BLaER1 treated with 17β-estradiol and CSF1 and Interleukin-3, amounts not matched to agents 10 nM and 100 nM (cell line): ENCODE measurements around the gene SULT1C4.

Source experiments
- H3K27ac ChIP-seq, 11 experiments: shearing (Covaris generic); formaldehyde crosslinking; 2 replicates each; pipeline ENCODE4 v1.8.1; 2022
- H3K27me3 ChIP-seq, 11 experiments: shearing (Covaris generic); formaldehyde crosslinking; 2 replicates each; pipeline ENCODE4 v1.8.1; 2022
- H3K36me3 ChIP-seq, 11 experiments: shearing (Covaris generic); formaldehyde crosslinking; 2 replicates each; pipeline ENCODE4 v1.8.1; 2022
- H3K4me1 ChIP-seq, 10 experiments: shearing (Covaris generic); formaldehyde crosslinking; 2 replicates each; pipeline ENCODE4 v1.8.1; 2022
- H3K4me2 ChIP-seq, 11 experiments: shearing (Covaris generic); formaldehyde crosslinking; 2 replicates each; pipeline ENCODE4 v1.8.1; 2022
- H3K4me3 ChIP-seq, 10 experiments: shearing (Covaris generic); formaldehyde crosslinking; 2 replicates each; pipeline ENCODE4 v1.8.1; 2022
- H3K9ac ChIP-seq, 11 experiments: shearing (Covaris generic); formaldehyde crosslinking; 2 replicates each; pipeline ENCODE4 v1.8.1; 2022
- H3K9me3 ChIP-seq, 11 experiments: shearing (Covaris generic); formaldehyde crosslinking; replicated peaks in 1 of 11; 2 replicates each; pipeline ENCODE4 v1.8.1; 2022
- H4K20me1 ChIP-seq, 11 experiments: shearing (Covaris generic); formaldehyde crosslinking; 2 replicates each; pipeline ENCODE4 v1.8.1; 2022
- Cebpa-rat ChIP-seq, 11 experiments: shearing (Covaris generic); IDR thresholded peaks; 2 replicates each; pipeline ENCODE4 v1.8.1; 2022

Gene SULT1C4

GRCh38 chr2:108365656-108366055, 12.1 kb upstream of the SULT1C4 start:
- no peak overlapping the region for H3K4me3 ChIP-seq
- H3K4me1 ChIP-seq = peaks cover 0 to 19% (median 0%) of the 10 kb centered on the region in 10 experiments; a peak in 5 of 20 replicates
- H3K27me3 ChIP-seq = no peaks in the 10 kb centered on the region
- no peak overlapping the region for H3K27ac ChIP-seq
- H3K4me2 ChIP-seq = no peak overlapping the region
- H3K9me3 ChIP-seq = peaks cover 0 to 24% (median 6%) of the 10 kb centered on the region in 11 experiments; a peak in 8 of 22 replicates
- H3K9ac ChIP-seq = no peak overlapping the region
- H4K20me1 ChIP-seq = no peaks in the 10 kb centered on the region
- TF ChIP-seq Cebpa-rat (IDR thresholded peaks at IDR 0.05) = no peak
- H3K36me3 ChIP-seq = 0 out of 22 replicates have a peak, but pooled peaks cover 0 to 3% (median 0%) of the 10 kb centered on the region in 11 experiments

GRCh38 chr2:108367014-108367413, 10.7 kb upstream of the SULT1C4 start:
- no peaks in the 10 kb centered on the region for H3K27me3 ChIP-seq
- H3K9me3 ChIP-seq = peaks cover 0 to 24% (median 6%) of the 10 kb centered on the region in 11 experiments; a peak in 8 of 22 replicates
- H3K4me3 ChIP-seq = no peak overlapping the region
- no peak overlapping the region for H3K27ac ChIP-seq
- peaks cover 0 to 19% (median 0%) of the 10 kb centered on the region in 10 experiments; a peak in 5 of 20 replicates for H3K4me1 ChIP-seq
- no peak overlapping the region for H3K4me2 ChIP-seq
- H3K36me3 ChIP-seq = 0 out of 22 replicates have a peak, but pooled peaks cover 0 to 3% (median 0%) of the 10 kb centered on the region in 11 experiments
- no peak overlapping the region for H3K9ac ChIP-seq
- H4K20me1 ChIP-seq = no peaks in the 10 kb centered on the region
- TF ChIP-seq Cebpa-rat (IDR thresholded peaks at IDR 0.05) = no peak

GRCh38 chr2:108367561-108368175, 10.1 kb upstream of the SULT1C4 start:
- no peak for TF ChIP-seq Cebpa-rat (IDR thresholded peaks at IDR 0.05)
- H3K4me3 ChIP-seq = no peak overlapping the region
- no peak overlapping the region for H3K27ac ChIP-seq
- H3K9me3 ChIP-seq = peaks cover 0 to 24% (median 6%) of the 10 kb centered on the region in 11 experiments; a peak in 8 of 22 replicates
- no peaks in the 10 kb centered on the region for H3K27me3 ChIP-seq
- no peak overlapping the region for H3K4me2 ChIP-seq
- no peak overlapping the region for H3K9ac ChIP-seq
- H3K4me1 ChIP-seq = peaks cover 0 to 16% (median 0%) of the 10 kb centered on the region in 10 experiments; a peak in 5 of 20 replicates
- 0 out of 22 replicates have a peak, but pooled peaks cover 0 to 3% (median 0%) of the 10 kb centered on the region in 11 experiments for H3K36me3 ChIP-seq
- H4K20me1 ChIP-seq = no peaks in the 10 kb centered on the region

GRCh38 chr2:108369153-108369552, 8.6 kb upstream of the SULT1C4 start:
- Histone ChIP-seq H3K36me3 (0 out of 22 replicates have a peak, but pooled peaks cover 0 to 3% (median 0%) of the 10 kb centered on the region in 11 experiments), H3K4me1 (0 out of 20 replicates have a peak, but pooled peaks cover 0 to 1% (median 0%) of the 10 kb centered on the region in 10 experiments), H4K20me1 (no peaks in the 10 kb centered on the region), H3K27me3 (no peaks in the 10 kb centered on the region), H3K9ac (no peak overlapping the region), H3K27ac (no peak overlapping the region), H3K4me3 (no peak overlapping the region), H3K9me3 (peaks cover 0 to 23% (median 6%) of the 10 kb centered on the region in 11 experiments; a peak in 8 of 22 replicates), H3K4me2 (no peak overlapping the region)
- no peak for TF ChIP-seq Cebpa-rat (IDR thresholded peaks at IDR 0.05)

GRCh38 chr2:108370080-108370479, 7.7 kb upstream of the SULT1C4 start:
- H3K4me2 ChIP-seq = no peak overlapping the region
- no peaks in the 10 kb centered on the region for H3K36me3 ChIP-seq
- H4K20me1 ChIP-seq = no peaks in the 10 kb centered on the region
- no peaks in the 10 kb centered on the region for H3K4me1 ChIP-seq
- no peak for TF ChIP-seq Cebpa-rat (IDR thresholded peaks at IDR 0.05)
- no peak overlapping the region for H3K27ac ChIP-seq
- no peak overlapping the region for H3K4me3 ChIP-seq
- H3K9ac ChIP-seq = no peak overlapping the region
- peaks cover 0 to 14% (median 2%) of the 10 kb centered on the region in 11 experiments; a peak in 8 of 22 replicates for H3K9me3 ChIP-seq
- no peaks in the 10 kb centered on the region for H3K27me3 ChIP-seq

GRCh38 chr2:108376774-108377173, 980 bp upstream of the SULT1C4 start:
- H3K36me3 ChIP-seq = no peaks in the 10 kb centered on the region
- H3K4me2 ChIP-seq = no peak overlapping the region
- no peak for TF ChIP-seq Cebpa-rat (IDR thresholded peaks at IDR 0.05)
- no peak overlapping the region for H3K4me3 ChIP-seq
- H4K20me1 ChIP-seq = no peaks in the 10 kb centered on the region
- H3K27ac ChIP-seq = no peak overlapping the region
- no peaks in the 10 kb centered on the region for H3K9me3 ChIP-seq
- no peaks in the 10 kb centered on the region for H3K4me1 ChIP-seq
- no peaks in the 10 kb centered on the region for H3K27me3 ChIP-seq
- no peak overlapping the region for H3K9ac ChIP-seq

- H3K4me1 ChIP-seq = no peaks in the 10 kb centered on the region
- H4K20me1 ChIP-seq = no peaks in the 10 kb centered on the region
- no peaks in the 10 kb centered on the region for H3K9me3 ChIP-seq
- H3K9ac ChIP-seq = no peak overlapping the region
- no peaks in the 10 kb centered on the region for H3K27me3 ChIP-seq
- H3K36me3 ChIP-seq = no peaks in the 10 kb centered on the region
- H3K4me2 ChIP-seq = no peak overlapping the region
- H3K27ac ChIP-seq = no peak overlapping the region
- H3K4me3 ChIP-seq = no peak overlapping the region
- TF ChIP-seq Cebpa-rat (IDR thresholded peaks at IDR 0.05) = no peak
Measured at GRCh38 chr2:108377401-108377800, 353 bp upstream of the SULT1C4 start.

GRCh38 chr2:108378851-108379250, 1.1 kb downstream of the SULT1C4 start:
- Histone ChIP-seq H3K4me1 (no peaks in the 10 kb centered on the region), H4K20me1 (no peaks in the 10 kb centered on the region), H3K9me3 (no peaks in the 10 kb centered on the region), H3K27me3 (no peaks in the 10 kb centered on the region), H3K4me2 (no peak overlapping the region), H3K27ac (no peak overlapping the region), H3K36me3 (no peaks in the 10 kb centered on the region), H3K9ac (no peak overlapping the region), H3K4me3 (no peak overlapping the region)
- no peak for TF ChIP-seq Cebpa-rat (IDR thresholded peaks at IDR 0.05)

GRCh38 chr2:108382196-108382595, 4.4 kb downstream of the SULT1C4 start:
- Histone ChIP-seq H3K27ac (no peak overlapping the region), H3K9ac (no peak overlapping the region), H3K4me2 (no peak overlapping the region), H3K36me3 (no peaks in the 10 kb centered on the region), H4K20me1 (no peaks in the 10 kb centered on the region), H3K27me3 (no peaks in the 10 kb centered on the region), H3K4me3 (no peak overlapping the region), H3K4me1 (0 out of 20 replicates have a peak, but pooled peaks cover 0 to 5% (median 0%) of the 10 kb centered on the region in 10 experiments), H3K9me3 (no peaks in the 10 kb centered on the region)
- no peak for TF ChIP-seq Cebpa-rat (IDR thresholded peaks at IDR 0.05)
